HG02943 (cell line): ENCODE data around the gene LRP5.
"Not testable (repeated sequence)": the region's sequence is repeated elsewhere in the genome, so short reads cannot be mapped to it uniquely, and the experiment has no call there.

Experiments used
- ATAC-seq: cut with Tn5 transposase; IDR thresholded peaks from one replicate; pipeline ENCODE4 v1.9.1; 2021; ENCODE audit warnings: mild to moderate bottlenecking, low read depth, moderate library complexity; ENCODE audit not compliant: unreplicated experiment

The LRP5 gene

GRCh38 chr11:68343761-68344256 is 31.4 kb downstream of the LRP5 start:
- ATAC-seq: no peak

- not testable (repeated sequence) for ATAC-seq
These were observed 32.4 kb downstream of the LRP5 start for GRCh38 chr11:68344821-68345220.

GRCh38 chr11:68345776-68346461 is 33.5 kb downstream of the LRP5 start:
- ATAC-seq: no peak

GRCh38 chr11:68346462-68346790 is 34.0 kb downstream of the LRP5 start:
- ATAC-seq: no peak

GRCh38 chr11:68347345-68347744 is 35.0 kb downstream of the LRP5 start:
- no peak for ATAC-seq

GRCh38 chr11:68347841-68348240 is 35.5 kb downstream of the LRP5 start:
- no peak for ATAC-seq

- ATAC-seq: no peak
These were observed 37.3 kb downstream of the LRP5 start for GRCh38 chr11:68349461-68350249.

GRCh38 chr11:68350759-68351449 is 38.5 kb downstream of the LRP5 start:
- ATAC-seq: no peak

GRCh38 chr11:68351450-68352275 is 39.3 kb downstream of the LRP5 start:
- no peak for ATAC-seq

- no peak for ATAC-seq
These were observed 40.2 kb downstream of the LRP5 start for GRCh38 chr11:68352591-68352990.

- ATAC-seq: no peak
These were observed 40.7 kb downstream of the LRP5 start for GRCh38 chr11:68353118-68353517.

GRCh38 chr11:68353669-68354068 is 41.3 kb downstream of the LRP5 start:
- ATAC-seq: no peak

GRCh38 chr11:68354148-68354872 is 41.9 kb downstream of the LRP5 start:
- no peak for ATAC-seq

- no peak for ATAC-seq
These were observed 43.1 kb downstream of the LRP5 start for GRCh38 chr11:68355471-68355870.

GRCh38 chr11:68357568-68357967 is 45.2 kb downstream of the LRP5 start:
- ATAC-seq: no peak

- no peak for ATAC-seq
These were observed 46.0 kb downstream of the LRP5 start for GRCh38 chr11:68358416-68358815.

GRCh38 chr11:68361702-68362101 is 49.3 kb downstream of the LRP5 start:
- ATAC-seq: no peak

GRCh38 chr11:68362801-68363379 is 50.5 kb downstream of the LRP5 start:
- ATAC-seq: no peak

- ATAC-seq: no peak
These were observed 51.4 kb downstream of the LRP5 start for GRCh38 chr11:68363776-68364175.

GRCh38 chr11:68364581-68364980 is 52.2 kb downstream of the LRP5 start:
- no peak for ATAC-seq
